Smooth muscle cell (in vitro differentiated cells): ENCODE measurements around the gene AIFM2. TPM values are rescaled to one million over a fixed set of nuclear protein-coding genes. Genes with fewer than 3 reads are reported as not detected.

Experiments
- DNase-seq: peaks from one replicate; lab custom pipeline; 2025; ENCODE audit not compliant: unreplicated experiment; lab: John Stamatoyannopoulos, UW
- H2AFZ ChIP-seq: fragments of 200-600 bp; sonication (generic); 2 replicates; pipeline ENCODE4 v1.6.0; 2016; ENCODE audit warnings: antibody characterized with exemption, low read depth, mild to moderate bottlenecking
- H3F3A ChIP-seq: fragments of 200-600 bp; sonication (generic); 2 replicates; pipeline ENCODE4 v1.6.0; 2017; ENCODE audit warnings: antibody characterized with exemption, low read depth
- H3K27ac ChIP-seq: fragments of 200-600 bp; sonication (generic); 2 replicates; pipeline ENCODE4 v1.5.1; 2016; ENCODE audit warnings: low read depth, mild to moderate bottlenecking
- H3K27me3 ChIP-seq: fragments of 200-600 bp; sonication (generic); 2 replicates; pipeline ENCODE4 v1.6.1; 2016; ENCODE audit warnings: low read depth, mild to moderate bottlenecking
- H3K36me3 ChIP-seq: fragments of 200-600 bp; sonication (generic); 2 replicates; pipeline ENCODE4 v1.5.1; 2016; ENCODE audit warnings: low read depth
- H3K4me1 ChIP-seq: fragments of 200-600 bp; sonication (generic); 2 replicates; pipeline ENCODE4 v1.5.1; 2016; ENCODE audit warnings: low read depth
- H3K4me2 ChIP-seq: fragments of 200-600 bp; sonication (generic); 2 replicates; pipeline ENCODE4 v1.6.0; 2016; ENCODE audit warnings: mild to moderate bottlenecking
- H3K4me3 ChIP-seq: fragments of 200-600 bp; sonication (generic); 2 replicates; pipeline ENCODE4 v1.5.1; 2016; ENCODE audit warnings: mild to moderate bottlenecking
- H3K79me2 ChIP-seq: fragments of 200-600 bp; sonication (generic); 2 replicates; pipeline ENCODE4 v1.6.0; 2016; ENCODE audit warnings: low read depth, mild to moderate bottlenecking
- H3K9ac ChIP-seq: fragments of 200-600 bp; sonication (generic); 2 replicates; pipeline ENCODE4 v1.6.0; 2016; ENCODE audit warnings: low read depth
- H3K9me3 ChIP-seq: fragments of 200-600 bp; sonication (generic); replicated peaks from 2 replicates; pipeline ENCODE4 v1.5.1; 2016; ENCODE audit warnings: low read depth
- H4K20me1 ChIP-seq: fragments of 200-600 bp; sonication (generic); 2 replicates; pipeline ENCODE4 v1.6.0; 2016; ENCODE audit warnings: low read depth
- WGBS: methylation state at CpG from one replicate; pipeline ENCODE4 v1.1.7; 2016; ENCODE audit warnings: low lambda C conversion rate; 5-methylcytosine and 5-hydroxymethylcytosine counted together
- polyA plus RNA-seq: library from polyadenylated mRNA; unstranded; fragments of >200 nt; fragmentation: Nextera tagmentation; extraction: Ambion mirVana; gene quantifications from 2 replicates; pipeline ENCODE4 v1.2.1, GENCODE V29; 2016
- total RNA-seq: library from RNA; depleted of rRNA; stranded (reverse); fragments of >200 nt; gene quantifications from 2 replicates; pipeline ENCODE4 v1.2.3, GENCODE V29; 2014
- TF ChIP-seq, protein P1 (sequence below): fragments of 200-600 bp; sonication (generic); IDR thresholded peaks from 2 replicates; pipeline ENCODE4 v1.5.1; 2017; ENCODE audit warnings: borderline replicate concordance, mild to moderate bottlenecking, antibody characterized with exemption; ENCODE audit not compliant: insufficient read depth, poor library complexity, severe bottlenecking

Gene AIFM2
- total and polyA plus RNA-seq, 2 experiments from 2014 or later, result 2.2 to 3.6 TPM

DNA sequence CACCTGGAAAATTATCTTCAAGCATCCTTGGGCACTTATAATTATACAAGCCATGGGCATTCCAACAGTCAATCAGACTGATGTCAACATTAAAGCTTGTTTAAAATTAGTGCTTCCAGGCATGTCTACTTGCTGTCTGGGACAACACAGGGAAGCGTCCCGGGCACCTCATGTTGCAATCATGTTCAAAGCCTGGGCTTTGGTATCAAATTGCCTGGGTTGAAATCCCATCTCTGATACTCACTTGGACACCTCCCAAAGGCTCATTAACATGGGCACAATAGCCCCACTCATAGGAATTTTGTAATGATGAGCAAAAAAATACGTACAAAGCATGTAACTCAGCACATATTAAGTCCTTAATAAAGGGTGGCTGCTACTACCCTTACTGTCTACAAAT, 14.4 kb downstream of the AIFM2 start:
- H2AFZ ChIP-seq, result no peak overlapping the region
- no peak for DNase-seq
- no peaks in the 10 kb centered on the region for H4K20me1 ChIP-seq
- H3K9me3 ChIP-seq, result no peaks in the 10 kb centered on the region
- no peaks in the 10 kb centered on the region for H3K4me1 ChIP-seq
- H3K79me2 ChIP-seq, result no peaks in the 10 kb centered on the region
- H3K27me3 ChIP-seq, result no peaks in the 10 kb centered on the region
- no peak overlapping the region for H3K4me3 ChIP-seq
- TF ChIP-seq, protein P1, sequence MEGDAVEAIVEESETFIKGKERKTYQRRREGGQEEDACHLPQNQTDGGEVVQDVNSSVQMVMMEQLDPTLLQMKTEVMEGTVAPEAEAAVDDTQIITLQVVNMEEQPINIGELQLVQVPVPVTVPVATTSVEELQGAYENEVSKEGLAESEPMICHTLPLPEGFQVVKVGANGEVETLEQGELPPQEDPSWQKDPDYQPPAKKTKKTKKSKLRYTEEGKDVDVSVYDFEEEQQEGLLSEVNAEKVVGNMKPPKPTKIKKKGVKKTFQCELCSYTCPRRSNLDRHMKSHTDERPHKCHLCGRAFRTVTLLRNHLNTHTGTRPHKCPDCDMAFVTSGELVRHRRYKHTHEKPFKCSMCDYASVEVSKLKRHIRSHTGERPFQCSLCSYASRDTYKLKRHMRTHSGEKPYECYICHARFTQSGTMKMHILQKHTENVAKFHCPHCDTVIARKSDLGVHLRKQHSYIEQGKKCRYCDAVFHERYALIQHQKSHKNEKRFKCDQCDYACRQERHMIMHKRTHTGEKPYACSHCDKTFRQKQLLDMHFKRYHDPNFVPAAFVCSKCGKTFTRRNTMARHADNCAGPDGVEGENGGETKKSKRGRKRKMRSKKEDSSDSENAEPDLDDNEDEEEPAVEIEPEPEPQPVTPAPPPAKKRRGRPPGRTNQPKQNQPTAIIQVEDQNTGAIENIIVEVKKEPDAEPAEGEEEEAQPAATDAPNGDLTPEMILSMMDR, result no peak
- no peak overlapping the region for H3K9ac ChIP-seq
- no peaks in the 10 kb centered on the region for H3F3A ChIP-seq
- H3K4me2 ChIP-seq, result no peak overlapping the region
- no peaks in the 10 kb centered on the region for H3K36me3 ChIP-seq
- 93% methylated on average over 3 of the region's 3 CpGs for WGBS
- H3K27ac ChIP-seq, result no peak overlapping the region

DNA sequence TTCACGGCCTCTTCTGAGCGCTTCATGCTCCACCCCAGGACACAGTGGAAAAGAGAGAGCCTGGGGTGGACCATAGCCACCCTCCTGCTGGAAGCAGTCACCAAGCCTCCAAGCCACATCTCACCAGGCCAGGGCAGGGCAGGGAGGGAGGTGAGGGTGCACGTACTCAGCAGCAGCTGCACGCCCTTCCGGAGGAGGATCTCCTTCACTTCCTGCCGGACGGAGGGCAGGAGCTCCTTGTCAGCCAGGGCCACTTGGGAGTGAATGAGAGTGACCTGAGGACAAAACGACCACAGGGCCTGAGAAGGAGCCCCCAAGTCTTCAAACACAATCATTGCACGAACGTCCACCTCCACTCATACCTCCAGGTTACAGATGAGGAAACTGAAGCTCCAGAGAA, 15.0 kb downstream of the AIFM2 start:
- no peak overlapping the region for H3K4me2 ChIP-seq
- no peak overlapping the region for H3K27ac ChIP-seq
- no peak overlapping the region for H3K4me3 ChIP-seq
- no peaks in the 10 kb centered on the region for H3K9me3 ChIP-seq
- no peaks in the 10 kb centered on the region for H3K4me1 ChIP-seq
- H3K79me2 ChIP-seq, result no peaks in the 10 kb centered on the region
- H3F3A ChIP-seq, result no peaks in the 10 kb centered on the region
- no peak for DNase-seq
- H3K36me3 ChIP-seq, result no peaks in the 10 kb centered on the region
- H2AFZ ChIP-seq, result no peak overlapping the region
- WGBS, result 90% methylated on average over 10 of the region's 10 CpGs
- H4K20me1 ChIP-seq, result no peaks in the 10 kb centered on the region
- no peaks in the 10 kb centered on the region for H3K27me3 ChIP-seq
- TF ChIP-seq, protein P1, result no peak
- H3K9ac ChIP-seq, result no peak overlapping the region

- Histone ChIP-seq H3K4me1 (no peaks in the 10 kb centered on the region), H3K36me3 (no peaks in the 10 kb centered on the region), H3K27ac (no peak overlapping the region), H3K27me3 (no peaks in the 10 kb centered on the region), H4K20me1 (no peaks in the 10 kb centered on the region), H3K79me2 (no peaks in the 10 kb centered on the region), H3K4me3 (no peak overlapping the region), H2AFZ (no peak overlapping the region), H3K9ac (no peak overlapping the region), H3F3A (no peaks in the 10 kb centered on the region), H3K4me2 (no peak overlapping the region), H3K9me3 (no peaks in the 10 kb centered on the region)
- TF ChIP-seq, protein P1, result peak; percentile 86
- WGBS, result 56% methylated on average over 12 of the region's 12 CpGs
- no peak for DNase-seq
Observed at GRCh38 chr10:70115948-70116682, 16.5 kb downstream of the AIFM2 start.

DNA sequence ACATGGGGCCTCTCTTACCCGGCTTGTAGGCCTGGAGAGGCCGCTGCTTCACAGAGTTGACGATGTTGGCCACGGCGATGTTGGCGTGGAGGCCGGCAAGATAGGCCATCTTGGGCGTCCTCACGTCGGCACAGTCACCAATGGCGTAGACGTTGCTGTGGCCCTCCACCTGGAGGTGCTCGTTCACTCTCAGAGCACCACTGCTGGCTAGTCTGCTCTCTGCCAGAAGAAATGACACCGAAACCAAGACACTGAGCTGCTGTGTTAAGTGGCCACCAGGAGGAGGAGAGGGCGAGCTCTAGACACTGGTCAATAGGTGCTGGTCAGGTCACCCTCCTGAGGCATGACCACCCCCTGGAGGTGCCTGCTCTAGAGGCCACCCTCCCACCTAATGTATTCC, 17.7 kb downstream of the AIFM2 start:
- no peaks in the 10 kb centered on the region for H3K27me3 ChIP-seq
- H3K4me1 ChIP-seq, result no peaks in the 10 kb centered on the region
- 91% methylated on average over 15 of the region's 15 CpGs for WGBS
- H3K9ac ChIP-seq, result no peak overlapping the region
- no peaks in the 10 kb centered on the region for H4K20me1 ChIP-seq
- no peak overlapping the region for H2AFZ ChIP-seq
- DNase-seq, result no peak
- TF ChIP-seq, protein P1, result no peak
- H3K4me3 ChIP-seq, result no peak overlapping the region
- no peaks in the 10 kb centered on the region for H3K36me3 ChIP-seq
- H3K9me3 ChIP-seq, result no peaks in the 10 kb centered on the region
- no peak overlapping the region for H3K27ac ChIP-seq
- no peaks in the 10 kb centered on the region for H3K79me2 ChIP-seq
- no peaks in the 10 kb centered on the region for H3F3A ChIP-seq
- no peak overlapping the region for H3K4me2 ChIP-seq
